Melanocyte of skin (primary cell): ENCODE data around the gene CFAP45. TPM values are rescaled to one million over a fixed set of nuclear protein-coding genes. Genes with fewer than 3 reads are reported as not detected.

ENCODE experiments used
- small RNA-seq, 2 donors: library from RNA; depleted of rRNA; stranded (forward); fragments of <200 nt; gene quantifications; one replicate each; pipeline ENCODE3, GENCODE V24; 2012
- total RNA-seq, 2 donors: library from RNA; depleted of rRNA; stranded (reverse); fragments of >200 nt; gene quantifications; 2 replicates each; pipeline ENCODE4 v1.2.3, GENCODE V29; 2012

Gene CFAP45, protein sequence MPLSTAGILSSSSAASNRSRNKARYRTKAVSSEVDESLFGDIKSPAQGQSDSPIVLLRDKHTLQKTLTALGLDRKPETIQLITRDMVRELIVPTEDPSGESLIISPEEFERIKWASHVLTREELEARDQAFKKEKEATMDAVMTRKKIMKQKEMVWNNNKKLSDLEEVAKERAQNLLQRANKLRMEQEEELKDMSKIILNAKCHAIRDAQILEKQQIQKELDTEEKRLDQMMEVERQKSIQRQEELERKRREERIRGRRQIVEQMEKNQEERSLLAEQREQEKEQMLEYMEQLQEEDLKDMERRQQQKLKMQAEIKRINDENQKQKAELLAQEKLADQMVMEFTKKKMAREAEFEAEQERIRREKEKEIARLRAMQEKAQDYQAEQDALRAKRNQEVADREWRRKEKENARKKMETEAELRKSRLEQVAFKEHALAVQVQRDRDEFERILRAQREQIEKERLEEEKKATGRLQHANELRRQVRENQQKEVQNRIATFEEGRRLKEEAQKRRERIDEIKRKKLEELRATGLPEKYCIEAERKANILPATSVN
- total RNA-seq: under 1 TPM; under 0.01 to 0.67 TPM

DNA sequence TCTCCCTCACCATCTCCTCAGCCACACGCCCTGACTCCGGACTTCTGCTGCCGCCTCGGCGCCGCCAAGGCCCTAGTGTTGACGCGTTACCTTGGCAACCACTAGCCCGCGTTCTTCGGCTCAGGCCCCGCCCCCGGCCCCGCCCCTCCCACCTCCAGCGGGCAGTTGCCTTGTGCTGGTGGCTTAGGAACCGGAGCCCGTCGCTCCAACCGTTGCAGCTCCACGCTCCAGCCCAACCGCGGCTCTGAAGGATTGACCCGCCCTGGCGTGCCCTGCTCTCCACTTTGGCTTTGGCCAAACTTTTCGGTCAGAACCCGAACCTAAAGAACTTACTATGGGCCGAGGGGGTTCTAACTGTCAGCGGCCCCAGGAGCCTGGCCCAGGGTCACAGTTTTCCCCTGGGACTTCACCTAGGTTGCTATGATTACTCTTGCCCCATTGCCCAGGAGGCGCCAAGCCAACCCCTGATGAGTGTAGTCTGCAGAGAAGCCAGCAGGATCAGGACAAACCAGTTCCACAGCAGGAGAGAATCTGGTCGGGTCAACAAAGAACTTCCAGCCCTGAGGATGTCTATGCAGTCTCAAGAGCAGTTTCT is at the start of gene CFAP45:
Gene CFAP45, minus strand, starts transcription at position 80 of the 595 bp plus-strand sequence. Its CDS starts 67 bp downstream, at position 13.

DNA sequence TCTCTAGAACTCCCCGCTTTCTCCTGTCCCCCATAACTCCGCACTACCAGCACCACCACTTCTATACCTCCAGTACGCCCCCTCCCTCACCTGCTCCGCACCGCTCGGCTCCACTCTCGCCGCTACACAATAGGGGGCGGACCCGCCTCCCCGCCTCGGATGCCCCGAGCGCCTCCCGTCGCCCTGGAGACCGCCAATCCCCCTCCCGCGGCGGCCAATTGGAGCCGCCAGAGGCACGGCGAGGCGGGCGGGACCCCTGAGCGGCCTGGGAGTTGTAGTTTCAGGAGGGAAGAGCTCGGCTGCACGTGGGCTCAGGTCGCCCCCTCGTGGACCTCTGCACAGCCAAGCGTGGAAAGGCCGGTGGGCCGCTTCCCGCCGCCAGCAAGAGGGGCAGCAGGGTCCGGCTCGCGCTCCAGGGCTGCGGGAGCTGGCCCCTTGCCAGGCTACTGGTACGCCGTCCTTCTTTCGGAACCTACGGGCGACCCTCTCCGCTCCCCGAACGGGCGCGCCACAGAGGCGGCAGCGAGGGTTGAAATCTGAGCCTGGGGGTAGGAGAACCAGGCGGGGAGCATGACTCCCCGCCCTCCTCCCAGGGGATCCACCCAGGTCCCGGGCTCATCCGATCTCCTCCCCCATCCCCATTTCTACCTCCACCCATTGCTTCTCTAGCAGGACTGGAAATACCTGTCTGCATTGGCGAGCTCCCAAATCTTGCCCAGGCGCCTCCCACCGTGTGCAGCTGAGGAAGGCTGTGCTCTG is 45.7 kb upstream of the CFAP45 start, which contains the start of gene IGSF9:
Gene IGSF9, minus strand, starts transcription at position 131 of the 759 bp plus-strand sequence. CDS start 2,159 bp downstream, outside the sequence.

DNA sequence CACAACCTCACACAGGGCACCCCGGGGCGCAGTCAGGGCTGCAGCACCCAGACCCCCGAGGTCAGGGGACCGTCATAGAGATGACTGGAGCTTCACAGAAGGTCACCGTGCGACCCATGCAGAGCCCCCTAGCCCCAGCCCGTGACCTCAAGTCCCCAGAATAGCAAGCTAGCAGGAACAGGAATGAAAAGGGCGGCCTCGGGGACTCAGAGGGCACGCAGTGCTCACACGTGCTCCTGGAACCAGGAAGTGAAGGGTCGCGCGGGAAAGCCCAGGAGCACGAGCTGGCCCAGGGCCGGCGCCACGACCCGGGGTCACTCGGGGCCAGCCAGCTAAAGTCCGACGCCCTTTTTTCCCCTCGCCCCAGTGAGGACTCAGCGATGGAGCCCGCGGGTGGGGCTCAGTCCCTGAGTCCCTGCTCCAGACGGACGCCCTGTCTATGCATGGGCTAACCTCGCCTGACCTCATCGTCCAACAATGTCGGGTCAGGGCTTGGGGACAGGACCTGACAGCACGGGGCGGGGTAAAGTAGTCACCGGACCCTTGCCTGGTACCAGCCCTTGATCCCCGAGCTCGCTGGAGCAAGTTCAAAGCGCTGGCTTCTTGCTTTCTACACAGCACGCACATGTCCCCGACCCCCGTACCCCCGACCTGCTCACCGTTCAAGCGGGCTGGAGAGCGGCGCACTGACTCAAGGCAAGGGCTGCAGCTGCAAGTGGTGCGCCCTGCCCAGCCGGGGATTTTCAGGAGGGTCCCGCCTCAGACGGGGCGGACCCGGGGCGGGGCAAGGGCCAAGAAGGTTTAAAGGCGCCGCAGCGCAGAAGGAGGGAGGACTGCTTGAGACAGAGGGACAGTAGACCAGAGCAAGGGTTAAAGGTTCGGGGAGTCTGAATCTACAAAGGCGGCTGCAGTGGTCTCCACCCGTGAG is 25.1 kb upstream of the CFAP45 start, which contains the start of gene TAGLN2:
Gene TAGLN2, minus strand, starts transcription at position 717 of the 928 bp plus-strand sequence. CDS start 4,998 bp downstream, outside the sequence.

DNA sequence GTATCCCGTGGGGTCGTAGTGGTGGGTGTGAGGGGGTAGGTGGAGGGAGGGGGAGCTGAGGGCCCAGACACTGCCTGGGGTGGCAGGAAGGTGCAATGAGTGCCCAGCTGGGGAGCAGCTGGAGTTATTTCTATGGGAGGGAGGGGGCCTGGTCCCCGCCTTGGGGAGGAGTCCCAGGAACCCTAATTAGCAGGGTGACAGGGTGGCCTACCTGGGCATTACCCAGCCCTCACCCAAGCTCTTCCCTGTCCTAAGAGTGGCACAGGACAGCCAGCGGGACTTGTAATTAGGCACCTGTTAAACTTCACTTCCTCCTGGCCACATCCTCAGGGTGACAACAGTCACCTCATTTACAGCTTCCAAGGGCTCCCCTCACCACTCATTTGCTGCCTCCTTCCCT is 37.4 kb downstream of the CFAP45 start, which contains the start of gene VSIG8:
Gene VSIG8, minus strand, starts transcription at position 101 of the 400 bp plus-strand sequence. CDS start 136 bp downstream, outside the sequence.

DNA sequence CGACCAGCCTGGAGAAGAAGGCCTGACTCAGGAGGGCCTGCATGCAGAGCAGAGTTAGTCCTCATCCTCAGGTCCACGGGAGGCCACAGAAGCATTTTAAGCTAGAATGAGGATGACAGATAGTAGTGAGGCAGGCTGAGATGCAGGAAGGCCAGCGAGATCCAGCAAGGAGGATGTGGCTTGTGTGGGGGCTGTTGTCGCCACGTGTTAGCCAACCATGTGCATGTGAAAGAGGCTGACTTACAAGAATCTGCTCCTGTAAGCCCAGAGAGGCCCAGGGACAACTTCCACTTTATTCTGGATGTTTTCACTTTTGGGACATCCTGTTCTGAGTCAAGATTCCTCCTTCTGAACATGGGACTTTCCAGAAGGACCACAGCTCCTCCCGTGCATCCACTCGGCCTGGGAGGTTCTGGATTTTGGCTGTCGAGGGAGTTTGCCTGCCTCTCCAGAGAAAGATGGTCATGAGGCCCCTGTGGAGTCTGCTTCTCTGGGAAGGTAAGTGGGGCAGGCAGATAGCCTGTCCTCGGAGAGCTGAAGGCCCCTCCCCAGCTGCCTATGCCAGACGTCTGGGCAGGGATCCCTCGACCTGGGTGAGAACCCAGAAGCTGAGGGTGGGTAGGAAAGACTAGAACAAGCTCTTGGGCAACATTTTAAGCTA is 73.4 kb downstream of the CFAP45 start, which contains the start of gene SLAMF8:
Gene SLAMF8, plus strand, starts transcription at position 433 of the 661 bp plus-strand sequence. Its CDS starts 26 bp downstream, at position 459.

Small RNAs within 50 kb of the gene (small RNA-seq; reads per million reads assigned to genes)
- 0 reads per million in 2 donors for gene MIR4259
- 0 to 0.09 reads per million in 2 donors for gene RF00570

Other genes starting within 250 kb of the CFAP45 start
- not detected for gene CRP, start 185.6 kb downstream of the CFAP45 start, total RNA-seq
- gene DUSP23, start 119.2 kb downstream of the CFAP45 start, total RNA-seq: 10 to 100 TPM; 31.7 to 46.6 TPM
- not detected for gene FCRL6, start 97.8 kb downstream of the CFAP45 start, total RNA-seq
- gene SLAMF8, start 73.3 kb downstream of the CFAP45 start, total RNA-seq: under 1 TPM in 1 of 2 donors, not detected in 1; under 0.01 TPM
- gene VSIG8, start 37.5 kb downstream of the CFAP45 start, total RNA-seq: under 1 TPM in 1 of 2 donors, not detected in 1; under 0.01 TPM
- gene TAGLN2, start 25.3 kb upstream of the CFAP45 start, total RNA-seq: 100 to 1,000 TPM; 188 to 288 TPM
- gene IGSF9, start 45.4 kb upstream of the CFAP45 start, total RNA-seq: under 1 TPM in 1 of 2 donors, not detected in 1; under 0.01 TPM
- gene SLAMF9, start 54.1 kb upstream of the CFAP45 start, total RNA-seq: 10 to 100 TPM in 1 of 2 donors, 1 to 10 TPM in 1; 2.1 to 14.3 TPM
- gene PIGM, start 131.8 kb upstream of the CFAP45 start, total RNA-seq: 1 to 10 TPM; 4.8 to 5.0 TPM
- under 1 TPM in 1 of 2 donors, not detected in 1; under 0.01 TPM for gene KCNJ10, start 170.0 kb upstream of the CFAP45 start, total RNA-seq
- not detected for gene KCNJ9, start 181.4 kb upstream of the CFAP45 start, total RNA-seq
- 100 to 1,000 TPM in 1 of 2 donors, 10 to 100 TPM in 1; 88.4 to 172 TPM for gene IGSF8, start 198.5 kb upstream of the CFAP45 start, total RNA-seq
- not detected for gene ATP1A2, start 215.6 kb upstream of the CFAP45 start, total RNA-seq